GM18505 (cell line): Measurements from ENCODE around the gene CWC15.

ENCODE experiments used
- ATAC-seq: cut with Tn5 transposase; IDR thresholded peaks from one replicate; pipeline ENCODE4 v1.9.1; 2021; ENCODE audit not compliant: unreplicated experiment
- POLR2A ChIP-seq: IDR thresholded peaks from 4 replicates; pipeline ENCODE4 v1.6.1; 2011; ENCODE audit warnings: borderline replicate concordance; ENCODE audit not compliant: insufficient read depth, insufficient read length; ENCODE audit errors: extremely low read depth

Gene CWC15

GRCh38 chr11:94972700-94973098, 657 bp downstream of the CWC15 start:
- no peak for ATAC-seq
- no peak for TF ChIP-seq POLR2A

GRCh38 chr11:94968334-94968958, 4.9 kb downstream of the CWC15 start:
- ATAC-seq = no peak
- no peak for TF ChIP-seq POLR2A

- ATAC-seq = no peak
- no peak for TF ChIP-seq POLR2A
These were observed 8.4 kb downstream of the CWC15 start for GRCh38 chr11:94964934-94965333.

- TF ChIP-seq POLR2A = no peak
- no peak for ATAC-seq
These were observed 12.1 kb downstream of the CWC15 start for GRCh38 chr11:94961255-94961654.

GRCh38 chr11:94960488-94960887, 12.9 kb downstream of the CWC15 start:
- no peak for TF ChIP-seq POLR2A
- ATAC-seq = no peak

GRCh38 chr11:94959179-94959578, 14.2 kb downstream of the CWC15 start:
- no peak for TF ChIP-seq POLR2A
- no peak for ATAC-seq

- no peak for TF ChIP-seq POLR2A
- no peak for ATAC-seq
These were observed 15.1 kb downstream of the CWC15 start for GRCh38 chr11:94958121-94958696.

GRCh38 chr11:94956963-94957362, 16.4 kb downstream of the CWC15 start:
- no peak for TF ChIP-seq POLR2A
- ATAC-seq = no peak

GRCh38 chr11:94954753-94955152, 18.6 kb downstream of the CWC15 start:
- TF ChIP-seq POLR2A = no peak
- ATAC-seq = no peak

- ATAC-seq = no peak
These were observed 25.2 kb downstream of the CWC15 start for GRCh38 chr11:94948070-94948617.

GRCh38 chr11:94946812-94947211, 26.5 kb downstream of the CWC15 start:
- peak; percentile 76 for ATAC-seq
- no peak for TF ChIP-seq POLR2A

More at GRCh38 chr11:94948070-94948617, 25.2 kb downstream of the CWC15 start:
- TF ChIP-seq POLR2A = no peak

GRCh38 chr11:94941131-94941530, 32.2 kb downstream of the CWC15 start:
- no peak for ATAC-seq
- no peak for TF ChIP-seq POLR2A

- no peak for ATAC-seq
These were observed 34.0 kb downstream of the CWC15 start for GRCh38 chr11:94939346-94939745.

More at GRCh38 chr11:94939346-94939745, 34.0 kb downstream of the CWC15 start:
- TF ChIP-seq POLR2A = no peak
